Sigmoid colon (tissue), 4 donors: Measurements from ENCODE around the gene DAPK2.

ENCODE experiments used
- CTCF ChIP-seq, 4 experiments: fragments of 450-650 bp in 3 of 4; fragments of 200-600 bp in 1 of 4; IDR thresholded peaks; one replicate each; pipeline ENCODE4 v1.5.1; 2016 to 2019; ENCODE audit warnings: antibody characterized with exemption in 4 of 4, mild to moderate bottlenecking in 3 of 4, moderate library complexity in 2 of 4
- EP300 ChIP-seq, 4 donors: sonication (generic); formaldehyde crosslinking; IDR thresholded peaks; one replicate each; pipeline ENCODE4 v1.6.1; 2017; ENCODE audit warnings: antibody characterized with exemption in 4 of 4
- POLR2A ChIP-seq, 2 donors: fragments of 450-650 bp; IDR thresholded peaks; one replicate each; pipeline ENCODE4 v1.6.1; 2016; ENCODE audit warnings: antibody characterized with exemption in 2 of 2, mild to moderate bottlenecking in 2 of 2, moderate library complexity in 2 of 2
- POLR2AphosphoS5 ChIP-seq, 4 donors: sonication (generic); formaldehyde crosslinking; IDR thresholded peaks; one replicate each; pipeline ENCODE4 v1.6.1; 2017; ENCODE audit warnings: antibody characterized with exemption in 4 of 4

GRCh38 chr15:64092864-64093626 is 46.8 kb upstream of the DAPK2 start:
- TF ChIP-seq CTCF (IDR thresholded peaks at IDR 0.05): no peak
- TF ChIP-seq EP300 (IDR thresholded peaks at IDR 0.05): no peak
- no peak for TF ChIP-seq POLR2A (IDR thresholded peaks at IDR 0.05)
- no peak for TF ChIP-seq POLR2AphosphoS5 (IDR thresholded peaks at IDR 0.05)
